Kidney (tissue), 14 donors: ENCODE data around the gene HIF3A. TPM values are rescaled to one million over a fixed set of nuclear protein-coding genes. Genes with fewer than 3 reads are reported as not detected.

Source experiments
- DNase-seq, 5 donors: peaks; one replicate each; pipeline ENCODE4 v3.0.0-alpha.2; 2013 to 2020
- FAIRE-seq: peaks from 2 replicates; lab custom pipeline; 2012; peaks lifted over from hg19 to GRCh38; lab: Jason Lieb, UNC
- H3K27ac ChIP-seq, 2 donors: one replicate each; pipeline ENCODE4 v1.7.0; 2013; ENCODE audit warnings: low read depth in 2 of 2, low read length in 2 of 2, inconsistent platforms in 1 of 2
- H3K27me3 ChIP-seq: one replicate; pipeline ENCODE4 v1.7.1; 2013; ENCODE audit warnings: low read length, inconsistent platforms; ENCODE audit not compliant: control insufficient read depth, insufficient read depth
- H3K36me3 ChIP-seq, 3 donors: one replicate each; pipeline versions ENCODE4 v1.7.0 to v1.7.1; 2013; ENCODE audit warnings: low read length in 3 of 3, control low read depth in 1 of 3, inconsistent platforms in 1 of 3; ENCODE audit not compliant: insufficient read depth in 3 of 3, control insufficient read depth in 2 of 3
- H3K4me1 ChIP-seq, 3 donors: one replicate each; pipeline versions ENCODE4 v1.7.0 to v1.7.1; 2013; ENCODE audit warnings: low read length in 3 of 3, inconsistent platforms in 1 of 3, low read depth in 1 of 3; ENCODE audit not compliant: control insufficient read depth in 2 of 3, insufficient read depth in 2 of 3
- H3K4me3 ChIP-seq, 3 donors: one replicate each; pipeline versions ENCODE4 v1.7.0 to v1.8.1; 2013; ENCODE audit warnings: low read length in 3 of 3, control low read depth in 1 of 3, inconsistent platforms in 1 of 3
- H3K9ac ChIP-seq, 3 donors: one replicate each; pipeline versions ENCODE4 v1.7.0 to v1.7.1; 2013; ENCODE audit warnings: low read length in 3 of 3, control low read depth in 1 of 3, inconsistent platforms in 1 of 3
- H3K9me3 ChIP-seq, 3 donors: one replicate each; pipeline versions ENCODE4 v1.7.0 to v1.7.1; 2013; ENCODE audit warnings: low read length in 3 of 3, control low read depth in 1 of 3, inconsistent platforms in 1 of 3; ENCODE audit not compliant: control insufficient read depth in 2 of 3, insufficient read depth in 1 of 3
- CTCF ChIP-seq: IDR thresholded peaks from 3 replicates; pipeline ENCODE4 v1.5.1; 2012; ENCODE audit warnings: mild to moderate bottlenecking, moderate library complexity, borderline replicate concordance; ENCODE audit not compliant: insufficient read depth; ENCODE audit errors: extremely low read depth
- intact Hi-C: fragments of 100-400 bp; cut with DNase I; formaldehyde crosslinking; loops from one replicate; pipeline ENCODE4 v1.11.1; 2022
- polyA plus RNA-seq: library from polyadenylated mRNA; stranded (reverse); fragments of 350-450 nt; fragmentation: Illumina TruSeq; extraction: RNeasy Lipid Tissue Mini Kit (QIAGEN cat#74804); gene quantifications from one replicate; pipeline ENCODE4 v1.2.3, GENCODE V29; 2014; ENCODE audit warnings: low read depth, low replicate concordance; ENCODE audit not compliant: insufficient read depth
- total RNA-seq: library from RNA; stranded (reverse); fragmentation: NEBNext Ultra II Directional; extraction: Animal tissue kit (Norgen Biotek cat#: 25700); gene quantifications from one replicate; pipeline ENCODE4 v1.2.1, GENCODE V29; 2021
- donor health status: control.
- donor health status: control.
- donor health status: control.
- donor health status: control.
- donor health status: control.
- donor health status: DM: yes; HTN: yes; CAD: no.
- donor health status: Normal renal cell carcinoma (clear cell type).

The HIF3A gene
- total and polyA plus RNA-seq, 2 donors from 2014 or later = 3.3 to 40.4 TPM

- intact Hi-C loops = no loop called here
- Histone ChIP-seq H3K9me3 (peaks cover 0 to 19% (median 0%) of the 10 kb centered on the region in 3 donors), H3K9ac (no peak overlapping the region), H3K4me1 (no peaks in the 10 kb centered on the region), H3K36me3 (peaks cover 0 to 16% (median 0%) of the 10 kb centered on the region in 3 donors), H3K27me3 (no peaks in the 10 kb centered on the region), H3K4me3 (no peak overlapping the region), H3K27ac (no peak overlapping the region)
- TF ChIP-seq CTCF = no peak
- FAIRE-seq = no peak
- DNase-seq = no peak
These were observed 33.6 kb downstream of the HIF3A start for GRCh38 chr19:46330319-46330918.

- DNase-seq = no peak
- no peak overlapping the region for H3K4me3 ChIP-seq
- no peaks in the 10 kb centered on the region for H3K9me3 ChIP-seq
- no peak for TF ChIP-seq CTCF
- intact Hi-C loops = no loop called here
- no peak overlapping the region for H3K27ac ChIP-seq
- no peaks in the 10 kb centered on the region for H3K27me3 ChIP-seq
- FAIRE-seq = no peak
- H3K4me1 ChIP-seq = no peaks in the 10 kb centered on the region
- H3K36me3 ChIP-seq = no peaks in the 10 kb centered on the region
- H3K9ac ChIP-seq = no peak overlapping the region
These were observed 40.6 kb downstream of the HIF3A start for GRCh38 chr19:46337487-46337886.

- H3K27ac ChIP-seq = no peak overlapping the region
- FAIRE-seq (no peak), DNase-seq (no peak)
- H3K4me3 ChIP-seq = no peak overlapping the region
- intact Hi-C loops = no loop called here
- no peak overlapping the region for H3K9ac ChIP-seq
- no peaks in the 10 kb centered on the region for H3K36me3 ChIP-seq
- no peaks in the 10 kb centered on the region for H3K4me1 ChIP-seq
- no peak for TF ChIP-seq CTCF
- H3K9me3 ChIP-seq = no peaks in the 10 kb centered on the region
- no peaks in the 10 kb centered on the region for H3K27me3 ChIP-seq
These were observed 42.6 kb downstream of the HIF3A start for GRCh38 chr19:46339446-46339845.
